ENCODE data around the gene FTSJ3.
"Not testable (repeated sequence)": the region's sequence is repeated elsewhere in the genome, so short reads cannot be mapped to it uniquely, and the experiment has no call there.

FTSJ3 gene, protein sequence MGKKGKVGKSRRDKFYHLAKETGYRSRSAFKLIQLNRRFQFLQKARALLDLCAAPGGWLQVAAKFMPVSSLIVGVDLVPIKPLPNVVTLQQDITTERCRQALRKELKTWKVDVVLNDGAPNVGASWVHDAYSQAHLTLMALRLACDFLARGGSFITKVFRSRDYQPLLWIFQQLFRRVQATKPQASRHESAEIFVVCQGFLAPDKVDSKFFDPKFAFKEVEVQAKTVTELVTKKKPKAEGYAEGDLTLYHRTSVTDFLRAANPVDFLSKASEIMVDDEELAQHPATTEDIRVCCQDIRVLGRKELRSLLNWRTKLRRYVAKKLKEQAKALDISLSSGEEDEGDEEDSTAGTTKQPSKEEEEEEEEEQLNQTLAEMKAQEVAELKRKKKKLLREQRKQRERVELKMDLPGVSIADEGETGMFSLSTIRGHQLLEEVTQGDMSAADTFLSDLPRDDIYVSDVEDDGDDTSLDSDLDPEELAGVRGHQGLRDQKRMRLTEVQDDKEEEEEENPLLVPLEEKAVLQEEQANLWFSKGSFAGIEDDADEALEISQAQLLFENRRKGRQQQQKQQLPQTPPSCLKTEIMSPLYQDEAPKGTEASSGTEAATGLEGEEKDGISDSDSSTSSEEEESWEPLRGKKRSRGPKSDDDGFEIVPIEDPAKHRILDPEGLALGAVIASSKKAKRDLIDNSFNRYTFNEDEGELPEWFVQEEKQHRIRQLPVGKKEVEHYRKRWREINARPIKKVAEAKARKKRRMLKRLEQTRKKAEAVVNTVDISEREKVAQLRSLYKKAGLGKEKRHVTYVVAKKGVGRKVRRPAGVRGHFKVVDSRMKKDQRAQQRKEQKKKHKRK

DNA sequence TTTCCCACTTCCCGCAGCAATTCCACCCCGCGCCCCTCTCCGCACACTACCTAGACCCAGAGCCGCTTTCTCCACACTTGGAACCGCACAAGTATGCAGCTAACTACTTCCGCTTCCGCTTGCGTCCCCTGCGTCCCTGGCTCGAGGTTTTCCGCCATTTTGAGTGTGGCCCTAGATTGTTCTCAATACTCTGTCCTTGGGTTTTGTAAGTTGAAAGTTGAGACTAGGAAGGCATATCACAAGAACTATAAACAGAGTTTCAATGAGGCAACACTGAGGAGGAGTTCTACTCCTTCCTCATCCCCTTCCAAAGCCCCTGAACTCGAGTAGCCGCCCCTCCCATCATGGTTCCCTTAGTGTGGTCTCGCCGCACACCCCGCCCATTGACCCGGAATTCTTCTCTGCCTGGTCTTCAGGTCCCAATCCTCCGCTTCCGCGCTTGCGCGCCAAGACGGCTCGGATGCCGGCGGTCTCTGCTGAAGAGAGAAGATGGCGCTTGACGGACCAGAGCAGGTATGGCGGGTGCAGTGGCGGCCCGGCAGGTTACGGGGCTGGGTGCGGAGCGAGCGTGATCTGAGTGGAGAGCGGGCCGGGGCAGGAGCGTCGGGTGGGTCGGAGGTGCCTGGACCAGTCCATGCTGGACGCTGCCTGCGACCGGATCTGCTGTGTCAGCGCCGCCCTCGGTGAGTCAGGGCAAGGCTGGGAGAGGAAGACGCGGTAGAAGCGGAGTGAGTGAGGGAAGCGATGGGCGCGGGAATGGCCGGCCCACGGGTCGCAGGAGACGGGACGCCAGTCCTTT lies at the start of gene FTSJ3, which contains the start of gene PSMC5:
Gene FTSJ3, minus strand, starts transcription at position 662 of the 799 bp plus-strand sequence. CDS start 761 bp downstream, outside the sequence.
Gene PSMC5, plus strand, starts transcription at position 430 of the 799 bp plus-strand sequence. Its CDS starts 60 bp downstream, at position 490.
- DNase-seq = peak; percentile 95

DNA sequence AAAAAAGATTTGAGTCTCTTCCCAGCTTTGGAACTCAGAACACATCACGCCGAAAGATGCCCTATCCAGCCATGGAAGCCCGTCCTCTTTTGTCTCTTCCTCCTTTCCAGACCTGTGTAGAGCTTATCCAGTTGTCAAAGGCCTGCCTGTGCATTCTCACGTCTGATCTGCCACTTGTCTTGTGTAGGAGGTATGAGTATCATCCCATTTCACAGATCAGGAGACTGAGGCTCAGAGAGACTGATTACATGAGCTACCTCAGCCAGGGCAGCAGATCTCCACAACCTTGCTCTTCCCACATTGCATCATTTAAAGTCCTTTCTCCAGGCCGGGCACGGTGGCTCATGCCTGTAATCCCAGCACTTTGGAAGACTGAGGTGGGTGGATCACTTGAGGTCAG lies 47.2 kb upstream of the FTSJ3 start:
- DNase-seq = not testable (repeated sequence)

DNA sequence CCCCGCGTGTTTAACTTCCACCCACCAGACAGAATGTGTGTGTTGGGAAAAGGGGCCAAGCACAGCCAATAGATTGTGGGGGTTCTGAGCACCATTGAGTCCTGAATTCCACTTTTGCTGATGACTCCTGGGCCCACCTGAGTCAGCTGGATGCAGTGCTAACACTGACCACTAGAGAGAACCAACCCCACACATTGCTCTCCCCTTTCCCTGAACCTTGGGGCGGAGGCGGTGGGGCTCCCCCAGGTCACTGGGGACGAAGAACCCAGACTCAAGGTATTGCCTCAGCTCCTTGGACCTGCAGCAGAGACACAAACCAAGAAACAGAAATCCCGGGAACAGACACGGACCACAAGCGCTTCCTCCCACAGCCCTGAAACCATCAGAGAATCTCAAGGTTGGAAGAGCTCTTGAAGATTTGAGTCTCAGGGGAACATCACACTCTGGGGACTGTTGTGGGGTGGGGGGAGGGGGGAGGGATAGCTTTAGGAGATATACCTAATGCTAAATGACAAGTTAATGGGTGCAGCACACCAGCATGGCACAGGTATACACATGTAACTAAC lies 46.7 kb upstream of the FTSJ3 start:
- not testable (repeated sequence) for DNase-seq

DNA sequence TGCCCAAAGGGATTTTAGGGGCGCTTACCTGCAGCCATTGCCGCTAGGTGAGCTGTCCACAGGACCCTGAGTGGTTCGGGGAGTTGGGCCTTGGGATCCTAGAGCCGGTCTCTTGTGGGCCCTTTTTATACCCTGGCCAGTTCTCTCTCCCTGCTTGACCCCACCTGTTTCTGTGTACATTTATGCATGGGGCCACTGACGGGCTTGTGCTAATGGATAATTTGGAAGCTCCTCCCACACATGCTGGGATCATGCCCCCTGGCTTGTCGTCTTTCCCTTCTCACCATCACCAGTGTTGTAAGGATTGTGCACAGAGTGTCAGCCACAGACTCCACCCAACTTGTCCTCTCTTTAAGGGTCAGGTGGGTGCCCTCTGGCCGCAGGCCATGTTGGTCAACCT lies 46.1 kb upstream of the FTSJ3 start, which contains the start of gene CSH2:
Gene CSH2, minus strand, starts transcription at position 101 of the 400 bp plus-strand sequence. Its CDS starts 63 bp downstream, at position 38.
- DNase-seq = not testable (repeated sequence)

DNA sequence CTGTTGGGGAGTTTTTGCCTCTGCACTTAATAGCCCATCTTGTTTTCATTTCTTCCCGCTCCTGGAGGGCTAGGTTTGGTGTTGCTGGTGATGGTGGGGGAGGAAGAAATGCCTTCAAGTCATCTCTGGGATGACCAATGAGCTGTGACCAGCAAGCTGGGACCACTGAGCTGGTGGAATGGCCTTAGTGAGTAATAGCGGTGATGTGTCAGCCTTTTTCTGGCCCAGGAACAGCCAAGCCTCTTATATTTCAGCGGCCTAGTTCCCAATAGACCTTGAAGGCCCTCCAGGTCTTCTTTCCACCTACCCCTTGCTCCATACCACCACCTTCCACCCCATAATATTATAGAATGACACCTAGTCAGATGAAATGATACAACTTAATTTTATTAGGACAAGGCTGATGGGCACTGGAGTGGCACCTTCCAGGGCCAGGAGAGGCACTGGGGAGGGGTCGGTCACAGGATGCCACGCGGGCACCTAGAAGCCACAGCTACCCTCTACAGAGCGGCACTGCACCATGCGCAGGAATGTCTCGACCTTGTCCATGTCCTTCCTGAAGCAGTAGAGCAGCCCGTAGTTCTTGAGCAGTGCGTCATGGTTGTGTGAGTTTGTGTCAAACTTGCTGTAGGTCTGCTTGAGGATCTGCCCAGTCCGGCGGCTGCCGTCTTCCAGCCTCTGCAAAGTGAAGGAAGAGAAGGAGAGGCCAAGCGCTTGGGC lies 44.3 kb upstream of the FTSJ3 start:
- DNase-seq = not testable (repeated sequence)

- DNase-seq = not testable (repeated sequence)
Observed at GRCh38 chr17:63870292-63870665, 42.8 kb upstream of the FTSJ3 start.

DNA sequence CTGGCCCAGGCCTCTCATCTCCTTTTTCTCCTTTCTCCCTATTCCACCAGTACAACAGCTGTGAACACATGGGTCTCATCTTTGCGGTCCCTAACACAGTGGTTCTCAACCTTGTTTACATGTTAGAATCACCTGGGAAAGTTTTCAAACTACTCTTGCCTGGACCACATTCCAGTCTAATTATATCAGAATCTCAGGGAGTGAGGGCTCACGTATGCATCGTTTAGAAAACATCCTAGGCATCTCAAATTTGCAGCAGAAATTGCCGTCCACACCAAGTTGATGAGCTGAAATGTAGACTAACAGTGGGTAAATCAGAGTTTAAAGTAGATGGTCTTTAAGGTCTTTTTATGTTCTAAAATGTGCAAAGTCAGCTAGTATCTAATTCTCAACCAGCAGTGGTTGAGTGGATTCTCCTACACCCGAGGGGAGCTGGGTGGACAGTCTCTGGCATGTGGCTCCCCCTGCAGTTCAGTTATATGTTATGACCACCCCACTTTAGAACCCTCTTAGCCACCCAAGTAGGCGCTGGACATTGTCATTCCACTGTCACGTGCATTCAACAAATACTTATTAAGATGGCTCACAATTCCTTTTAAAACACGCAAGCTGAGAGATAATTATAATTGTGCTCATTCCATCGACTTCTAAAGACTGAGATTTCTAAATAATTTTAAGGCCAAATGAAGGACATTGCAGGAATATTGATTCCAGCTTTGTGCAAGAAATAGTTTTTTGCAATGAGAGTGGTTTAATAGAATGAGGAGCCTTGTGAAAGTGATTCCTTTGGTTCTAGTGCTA lies 42.2 kb upstream of the FTSJ3 start:
- not testable (repeated sequence) for DNase-seq

GRCh38 chr17:63866625-63867024 lies 39.2 kb upstream of the FTSJ3 start:
- not testable (repeated sequence) for DNase-seq

- DNase-seq = no peak
Observed at GRCh38 chr17:63859257-63859656, 31.8 kb upstream of the FTSJ3 start.

GRCh38 chr17:63856425-63856824 lies 29.0 kb upstream of the FTSJ3 start:
- not testable (repeated sequence) for DNase-seq

DNA sequence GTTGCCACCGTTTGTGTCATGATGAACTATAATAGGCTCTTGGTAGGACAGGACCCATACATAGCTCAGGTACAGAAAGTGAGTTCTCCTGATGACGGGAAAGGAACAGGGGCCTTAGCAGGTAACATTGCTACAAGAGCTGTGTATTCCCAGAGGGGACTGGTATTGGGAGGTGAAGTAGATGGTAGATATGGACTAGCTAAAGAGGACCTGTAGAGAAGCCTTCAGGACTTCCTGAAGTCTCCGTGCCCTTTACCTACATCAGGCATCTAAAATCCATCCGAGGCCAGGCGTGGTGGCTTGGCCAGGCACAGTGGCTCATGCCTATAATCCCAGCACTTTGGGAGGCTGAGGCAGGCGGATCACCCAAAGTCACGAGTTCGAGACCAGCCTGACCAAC lies 27.7 kb upstream of the FTSJ3 start:
- no peak for DNase-seq

DNA sequence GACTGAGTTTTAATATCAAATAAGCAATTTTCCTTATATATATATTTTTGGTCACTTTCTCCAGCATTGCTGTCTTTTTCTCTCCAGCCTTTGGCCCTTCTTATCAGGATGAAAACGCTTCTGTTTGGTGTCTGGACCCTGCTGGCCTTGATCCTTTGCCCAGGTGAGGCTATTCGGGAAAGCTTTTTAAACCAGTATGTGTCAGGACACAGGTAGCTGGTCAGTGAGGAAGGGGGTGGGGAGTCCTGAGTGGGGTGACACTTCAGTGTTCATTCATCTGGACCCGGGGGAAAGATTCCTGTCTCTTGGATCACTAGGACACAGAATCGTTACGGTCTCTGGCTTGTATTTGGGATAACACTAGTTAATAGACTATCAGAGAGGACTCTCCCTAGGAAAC lies 27.2 kb upstream of the FTSJ3 start:
- DNase-seq = no peak

DNA sequence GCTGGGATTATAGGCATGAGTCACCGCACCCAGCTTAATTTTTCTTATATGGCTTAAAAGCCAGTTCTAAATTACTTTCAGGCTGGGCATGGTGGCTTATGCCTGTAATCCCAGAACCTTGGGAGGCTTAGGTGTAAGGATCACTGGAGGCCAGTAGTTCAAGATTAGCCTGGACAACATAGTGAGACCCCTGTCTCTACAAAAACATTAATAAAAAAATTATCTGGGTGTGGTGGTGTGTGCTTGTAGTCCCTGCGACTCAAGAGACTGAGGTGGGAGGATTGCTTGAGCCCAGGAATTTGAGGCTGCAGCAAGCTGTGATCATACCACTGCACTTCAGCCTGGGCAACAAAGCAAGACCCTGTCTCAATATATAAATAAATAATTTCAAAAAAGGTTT lies 25.8 kb upstream of the FTSJ3 start:
- DNase-seq = no peak

DNA sequence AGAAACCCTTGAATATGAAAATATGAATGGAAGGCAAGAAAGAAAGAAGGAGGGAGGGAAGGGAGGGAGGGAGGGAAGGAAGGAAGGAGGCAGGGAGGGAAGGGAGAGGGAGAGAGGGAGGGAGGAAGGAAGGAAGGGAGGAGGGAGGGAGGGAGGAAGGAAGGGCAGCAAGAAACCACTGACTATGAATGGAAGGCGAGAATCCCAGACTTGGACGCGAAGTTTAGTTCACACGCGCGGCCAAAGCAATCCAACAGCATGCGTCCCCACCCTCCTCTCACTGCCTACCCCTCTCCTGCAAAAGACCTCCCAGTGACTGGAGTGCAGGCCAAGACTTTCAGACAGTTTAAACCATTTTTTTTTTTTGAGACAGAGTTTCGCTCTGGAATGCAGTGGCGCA lies 22.9 kb upstream of the FTSJ3 start:
- DNase-seq = no peak

DNA sequence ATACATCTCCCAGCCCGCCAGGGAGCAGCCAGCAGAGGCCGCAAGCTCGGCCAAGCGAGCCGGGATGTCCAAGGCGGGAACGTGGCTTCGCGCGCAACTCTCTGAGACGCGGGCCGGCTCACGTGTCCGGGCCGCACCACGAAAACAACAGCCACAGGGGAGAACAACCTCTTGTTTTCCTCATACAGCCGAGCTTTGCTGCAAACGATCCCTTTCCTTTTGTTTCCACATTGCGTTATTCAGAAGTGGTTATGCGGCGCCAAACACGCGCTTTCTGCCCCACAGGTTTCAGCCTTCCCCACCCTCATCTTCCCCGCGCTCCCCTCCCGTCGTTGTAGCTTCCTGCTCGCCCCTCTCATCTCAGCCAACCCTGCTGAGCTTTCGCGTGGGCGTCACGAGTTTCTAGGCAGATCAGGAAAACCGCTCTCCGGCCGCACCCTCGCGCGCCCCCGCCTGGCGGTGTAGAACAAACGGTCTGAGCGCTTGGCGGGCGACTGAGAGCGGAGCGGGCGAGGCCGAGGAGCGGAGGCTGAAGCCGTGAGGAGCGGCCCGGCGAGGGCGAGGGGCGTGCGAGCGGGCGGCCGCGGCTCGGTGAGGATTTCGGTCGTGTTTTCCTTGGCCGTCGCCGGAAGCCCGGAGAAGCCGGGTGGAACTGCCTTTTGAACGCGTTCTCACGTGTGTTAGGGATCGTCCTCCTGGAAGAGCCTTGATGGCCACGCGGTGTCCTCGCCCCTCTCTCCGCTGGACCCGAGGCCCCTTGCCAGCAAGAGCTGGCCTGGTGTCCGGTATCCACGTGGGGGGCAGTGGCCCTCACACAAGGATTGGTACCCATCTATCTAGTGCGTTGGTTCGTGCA lies 21.6 kb upstream of the FTSJ3 start:
- no peak for DNase-seq

DNA sequence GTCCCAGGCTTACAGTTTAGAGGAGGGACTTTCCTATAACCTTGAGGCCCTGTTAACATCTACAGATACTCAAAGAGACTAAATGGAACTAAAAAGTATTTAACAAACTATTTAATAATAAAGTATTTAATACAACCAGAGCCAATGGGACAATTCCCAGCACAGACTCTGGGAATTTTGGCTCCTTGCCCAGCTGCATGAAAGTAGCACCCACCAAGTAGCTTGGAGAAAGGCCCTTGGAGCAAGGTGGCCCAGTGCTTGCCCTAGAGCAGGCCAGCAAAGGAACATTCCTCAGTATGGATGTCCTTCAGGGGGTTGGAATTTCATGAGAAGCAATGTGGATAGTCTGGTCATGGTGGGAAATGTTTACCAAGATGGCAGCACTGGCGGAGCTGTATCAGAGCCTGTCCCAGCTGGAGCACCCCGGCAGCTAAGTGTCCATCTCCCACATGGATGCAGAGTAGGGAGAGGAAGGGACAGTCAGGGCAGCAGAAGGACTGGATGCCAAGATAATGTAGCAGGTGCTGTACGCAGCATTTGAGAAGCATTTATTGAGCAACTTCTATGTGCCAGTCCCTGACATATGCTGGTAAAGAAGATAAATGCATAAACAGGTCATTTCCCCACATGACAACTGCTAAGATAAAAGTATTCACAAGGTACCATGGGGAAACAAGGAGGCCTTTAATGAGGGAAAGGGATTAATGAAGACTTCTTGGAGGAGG lies 20.2 kb upstream of the FTSJ3 start:
- no peak for DNase-seq

DNA sequence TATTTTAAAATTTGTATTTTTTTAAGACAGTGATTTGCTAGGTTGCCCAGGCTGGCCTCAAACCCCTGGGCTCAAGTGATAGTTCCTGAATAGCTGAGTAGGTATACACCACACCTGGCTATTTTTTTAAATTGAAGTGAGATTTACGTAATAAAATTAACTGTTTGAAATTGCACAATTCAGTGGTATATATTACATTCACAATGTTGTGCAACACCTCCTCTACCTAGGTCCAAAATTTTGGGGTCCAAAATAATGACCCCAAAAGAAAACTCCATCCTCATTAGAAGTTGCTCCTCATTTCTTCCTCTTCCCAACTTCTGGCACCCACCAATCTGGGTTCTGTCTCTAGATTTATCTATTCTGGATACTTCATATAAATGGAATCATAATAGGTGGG lies 18.0 kb upstream of the FTSJ3 start:
- no peak for DNase-seq

DNA sequence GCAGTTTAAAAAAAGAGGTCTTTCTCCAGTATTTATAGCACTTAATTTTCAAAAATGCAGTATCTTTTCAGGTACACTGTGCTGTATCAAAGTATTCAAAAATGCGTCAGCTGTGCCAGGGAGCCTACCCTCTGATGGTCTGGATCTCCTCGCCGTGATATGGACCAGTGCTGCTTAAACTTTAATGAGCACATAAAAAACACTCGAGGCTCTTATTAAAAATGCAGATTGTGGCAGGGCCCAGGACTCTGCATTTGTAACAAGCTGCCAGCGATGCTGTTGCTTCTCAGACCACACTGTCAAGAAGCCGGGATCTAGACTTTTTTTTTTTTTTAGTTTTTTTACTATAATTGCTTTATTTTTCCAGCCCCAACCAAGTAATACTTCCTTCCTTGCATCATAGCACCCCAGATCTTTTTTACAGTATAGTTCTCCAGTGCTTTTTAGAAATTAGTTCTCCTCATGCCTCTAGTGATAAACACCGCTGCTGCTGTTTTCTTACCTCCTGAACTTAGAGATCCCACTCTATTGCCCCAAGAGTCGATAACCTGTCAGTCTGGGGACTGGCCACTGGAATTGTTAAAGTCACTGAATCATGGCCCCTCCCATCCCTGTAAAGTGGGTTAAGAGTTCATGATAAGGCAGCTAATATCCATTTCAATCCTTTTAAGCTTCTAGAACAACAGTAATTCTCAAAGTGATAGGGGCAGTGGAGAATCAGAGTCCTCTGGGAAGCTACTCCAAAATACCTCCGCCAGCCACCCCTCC lies 16.6 kb upstream of the FTSJ3 start:
- no peak for DNase-seq
